ENCODE measurements around the gene DUSP1.

DUSP1 gene

DNA sequence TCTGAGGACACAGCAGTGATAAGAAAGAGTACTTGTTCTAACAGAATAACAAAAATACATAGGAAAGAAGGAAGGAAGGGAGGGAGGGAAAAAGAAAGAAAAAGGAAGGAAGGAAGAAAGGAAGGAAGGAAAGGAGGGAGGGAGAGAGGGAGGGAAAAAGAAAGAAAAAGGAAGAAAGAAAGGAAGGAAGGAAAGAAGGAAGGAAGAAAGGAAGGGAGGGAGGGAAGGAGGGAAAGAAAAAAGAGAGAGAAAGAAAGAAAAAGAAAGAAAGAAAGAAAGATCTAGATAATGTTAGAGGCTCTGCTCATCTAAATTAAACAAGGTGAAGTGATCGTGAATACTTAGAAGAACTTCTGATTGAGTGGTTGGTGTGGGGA lies 29.8 kb downstream of the DUSP1 start:
- DNase-seq: no peak

DNA sequence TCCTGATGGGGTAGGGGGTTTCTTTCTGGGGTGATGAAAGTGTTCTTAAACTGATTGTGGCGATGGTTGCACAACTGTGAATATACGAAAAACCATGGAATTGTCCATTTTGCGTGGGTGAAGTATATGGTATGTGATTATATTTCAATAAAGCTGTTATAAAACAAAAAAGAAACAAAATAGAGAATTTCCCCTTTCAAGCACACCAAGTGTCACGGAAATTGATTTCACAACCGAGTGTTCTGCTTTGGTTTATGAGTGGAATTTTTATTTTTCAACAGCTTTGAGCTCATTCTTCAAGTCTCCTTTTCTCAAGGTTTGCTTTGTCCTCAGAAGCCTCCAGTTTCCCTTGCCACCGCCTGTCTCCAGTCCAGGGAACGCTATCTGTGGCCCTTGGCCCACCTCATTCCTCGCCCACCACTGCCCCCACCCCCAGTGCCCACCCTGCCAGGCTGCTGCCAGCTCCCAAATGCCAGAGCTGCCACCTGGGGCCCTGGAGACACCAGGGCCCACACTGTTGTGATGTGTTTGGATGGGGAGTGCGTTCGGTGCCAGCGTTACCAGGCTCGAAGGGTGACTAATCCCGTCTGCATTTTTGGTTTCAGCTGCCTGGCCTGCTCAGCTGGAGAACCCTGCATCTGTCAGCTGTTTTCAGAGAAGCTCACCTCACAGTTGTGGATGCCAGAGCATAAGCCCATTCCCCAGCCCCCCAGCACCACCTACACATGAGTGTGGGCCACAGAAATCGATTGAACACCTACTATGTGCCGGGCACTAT lies 30.4 kb downstream of the DUSP1 start:
- no peak for DNase-seq

DNA sequence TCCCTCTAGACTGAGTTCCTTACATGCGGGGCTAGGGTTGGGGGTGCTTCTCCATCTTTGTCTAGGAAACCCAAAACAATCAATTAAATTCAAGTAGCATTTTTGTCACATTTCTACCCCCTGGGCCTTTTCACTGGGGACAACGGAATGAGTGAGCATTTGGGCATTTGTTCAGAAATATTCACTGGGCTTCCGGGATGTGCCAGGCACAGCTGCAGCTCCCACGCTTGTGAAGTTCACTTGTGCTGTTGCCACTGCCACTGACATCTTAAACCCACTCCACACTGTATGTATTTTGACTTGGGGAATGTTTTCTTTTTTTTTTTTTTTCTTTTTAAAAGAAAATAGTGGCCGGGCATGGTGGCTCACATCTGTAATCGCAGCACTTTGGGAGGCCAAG lies 31.6 kb downstream of the DUSP1 start:
- DNase-seq: no peak

DNA sequence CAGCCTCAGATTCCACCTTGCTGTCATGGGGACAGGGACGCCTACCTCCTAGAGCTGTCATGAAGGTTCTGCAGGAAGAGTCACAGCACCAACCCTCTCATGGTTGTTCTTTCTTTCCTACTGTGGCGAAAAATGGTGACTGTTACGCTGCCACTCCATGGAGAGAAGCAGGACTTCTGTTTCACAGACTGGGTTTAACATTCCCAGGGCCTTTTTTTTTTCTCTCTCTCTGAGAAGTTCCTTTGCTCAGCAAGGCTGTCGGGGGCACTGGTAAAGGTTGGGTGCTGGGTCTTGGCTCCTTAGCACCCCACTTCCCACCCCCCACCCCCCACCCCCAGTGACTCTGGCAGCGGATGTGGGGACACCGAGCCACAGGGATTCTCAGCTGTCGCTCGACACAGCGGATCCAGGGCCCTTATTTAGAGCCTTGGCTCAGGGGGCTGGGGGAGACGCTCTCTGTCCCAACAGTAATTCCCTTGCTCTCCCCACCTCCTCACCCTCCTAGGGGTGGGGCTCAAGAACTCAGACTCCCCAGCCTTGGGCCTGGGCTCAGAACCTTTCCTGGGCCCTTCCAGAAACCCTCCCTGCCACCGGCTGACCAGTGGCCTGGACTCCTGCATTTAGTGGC lies 34.4 kb downstream of the DUSP1 start:
- DNase-seq: no peak

DNA sequence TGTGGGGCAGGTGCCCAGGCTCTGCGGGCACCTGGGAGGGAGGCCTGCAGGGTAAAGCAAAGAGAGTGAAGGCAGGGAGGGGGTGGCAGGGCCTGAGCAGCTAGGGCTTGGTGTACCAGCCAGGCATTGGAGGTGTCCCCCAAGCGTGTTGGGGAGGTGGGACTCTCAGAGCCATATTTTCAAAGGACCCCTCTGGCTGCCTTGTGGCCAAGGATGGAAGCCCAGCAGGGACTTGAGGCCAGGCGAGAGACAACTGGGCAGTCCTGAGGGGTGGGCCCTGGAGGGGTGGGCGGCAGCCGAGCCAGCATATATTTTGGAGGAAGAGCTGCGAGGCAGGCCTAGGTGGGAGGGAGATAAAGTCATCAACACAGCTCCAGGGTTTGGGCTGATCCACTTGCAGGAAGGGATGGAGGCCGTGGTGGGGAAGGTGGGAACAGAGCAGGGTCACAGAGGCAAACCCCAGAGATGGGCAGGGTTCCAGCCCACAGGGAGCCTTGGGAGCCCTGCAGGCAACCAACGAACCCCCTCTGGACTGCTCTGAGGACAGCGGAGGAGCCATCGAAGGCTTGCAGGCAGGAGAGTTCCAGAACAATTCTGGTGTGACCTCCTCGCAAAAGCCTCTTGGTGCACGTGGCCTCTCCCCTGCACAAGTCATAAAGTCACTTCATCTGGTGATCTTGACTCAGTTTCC lies 35.7 kb downstream of the DUSP1 start:
- DNase-seq: no peak

DNA sequence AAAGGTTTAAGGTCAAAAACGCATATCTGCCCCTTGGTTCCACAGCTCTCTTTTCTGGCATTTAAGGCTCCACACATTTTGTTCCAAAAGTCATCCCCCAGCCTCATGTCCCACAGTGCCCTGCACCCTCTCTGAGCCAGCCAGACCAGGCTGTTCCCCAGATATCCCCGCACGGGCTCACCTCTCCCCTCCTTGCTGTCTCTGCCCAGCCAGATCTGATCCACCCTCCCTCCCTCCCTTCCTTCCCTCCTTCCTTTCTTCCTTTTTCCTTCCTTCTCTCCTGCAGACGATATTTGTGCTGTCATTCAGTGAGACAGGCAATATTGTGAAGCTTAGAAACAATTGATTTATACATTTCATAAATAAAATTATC lies 37.0 kb downstream of the DUSP1 start:
- no peak for DNase-seq

DNA sequence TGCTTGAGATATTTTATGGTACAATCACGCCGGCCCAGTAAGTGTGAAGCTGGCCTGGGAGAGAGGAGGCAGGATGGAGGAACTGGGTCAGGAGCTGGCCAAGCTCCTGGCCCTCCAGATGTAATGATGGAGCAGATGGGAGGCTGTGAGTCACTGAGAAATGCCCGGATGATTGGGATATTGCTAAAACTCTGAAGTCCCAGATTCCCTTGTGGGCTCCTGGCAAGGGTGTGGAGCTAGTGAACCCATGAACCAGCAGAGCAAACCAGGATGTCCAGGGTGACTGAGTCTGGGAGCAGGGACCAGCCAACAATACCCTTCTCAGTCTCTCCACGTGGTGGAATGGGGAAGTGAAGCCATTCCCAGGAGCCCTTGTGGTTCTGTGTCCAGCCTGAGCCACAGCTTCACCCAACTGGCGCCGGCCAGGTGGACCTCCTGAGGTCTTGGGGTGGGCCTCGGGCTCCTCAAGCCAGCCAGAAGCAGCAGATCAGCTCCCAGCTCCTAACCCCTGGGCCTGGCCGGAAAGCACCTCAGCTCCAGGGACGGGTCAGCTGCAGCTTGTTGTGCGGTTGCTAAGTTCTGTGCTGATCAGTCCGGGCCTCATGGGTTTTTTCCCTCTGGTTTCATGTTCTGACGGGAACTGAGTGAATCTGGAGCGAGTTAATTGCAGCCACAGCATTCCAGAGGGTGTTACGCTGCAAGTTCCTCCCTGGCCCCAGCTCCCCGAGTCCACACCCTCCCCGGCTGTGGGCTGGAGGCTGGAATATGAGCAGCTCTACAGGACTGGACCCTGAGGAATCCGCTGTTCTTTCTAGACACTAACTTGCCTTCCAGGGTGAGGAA lies 37.6 kb downstream of the DUSP1 start:
- DNase-seq: no peak

DNA sequence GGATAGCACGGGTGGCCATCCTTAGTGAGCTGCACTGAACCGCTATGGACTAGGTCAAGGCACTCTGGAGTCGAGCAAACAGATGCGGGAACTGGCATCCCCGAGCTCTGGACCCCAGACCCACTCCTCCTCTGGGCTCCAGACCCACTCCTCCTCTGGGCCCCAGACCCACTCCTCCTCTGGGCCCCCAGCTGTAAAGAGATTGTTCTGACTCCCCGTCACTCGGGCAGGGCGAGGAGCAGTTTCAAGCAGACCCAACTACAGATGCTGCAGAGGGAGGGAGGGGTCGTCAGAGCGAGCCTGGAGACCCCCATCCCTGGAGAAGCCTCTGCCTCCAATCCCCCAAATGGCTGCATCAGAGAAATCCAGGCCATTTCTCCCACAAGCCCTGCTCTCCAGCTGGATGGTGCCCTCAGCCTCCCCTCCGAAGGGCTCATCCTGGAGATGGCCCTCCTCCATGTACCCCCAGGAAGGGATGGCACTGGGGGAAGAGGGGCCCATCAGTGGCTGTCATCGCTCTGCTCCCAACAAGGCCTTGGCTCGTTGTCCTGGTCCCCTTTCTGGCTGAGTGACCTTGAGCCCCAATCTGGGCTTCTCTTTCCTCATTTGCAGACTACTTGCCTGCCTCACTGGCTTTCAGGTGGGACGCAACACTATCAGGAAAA lies 38.7 kb downstream of the DUSP1 start:
- DNase-seq: no peak

DNA sequence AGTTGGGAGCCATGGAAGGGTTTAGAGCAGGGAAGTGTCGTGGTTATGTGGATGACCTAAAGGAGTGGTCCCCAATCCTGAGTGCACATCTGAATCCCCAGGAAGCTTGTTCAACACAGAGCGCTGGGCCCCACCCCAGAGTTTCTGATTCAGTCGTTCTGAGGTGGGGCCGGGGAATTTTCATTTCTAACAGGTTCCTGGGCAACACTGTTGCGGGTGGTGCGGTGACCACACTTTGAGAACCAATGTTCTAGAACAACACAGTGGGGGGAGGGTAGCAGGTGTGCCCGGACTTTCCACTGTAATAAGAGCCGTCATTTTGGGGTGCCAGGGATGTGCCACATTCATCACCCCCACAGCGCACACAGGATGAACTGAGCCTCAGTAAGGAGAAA lies 39.3 kb downstream of the DUSP1 start:
- no peak for DNase-seq

DNA sequence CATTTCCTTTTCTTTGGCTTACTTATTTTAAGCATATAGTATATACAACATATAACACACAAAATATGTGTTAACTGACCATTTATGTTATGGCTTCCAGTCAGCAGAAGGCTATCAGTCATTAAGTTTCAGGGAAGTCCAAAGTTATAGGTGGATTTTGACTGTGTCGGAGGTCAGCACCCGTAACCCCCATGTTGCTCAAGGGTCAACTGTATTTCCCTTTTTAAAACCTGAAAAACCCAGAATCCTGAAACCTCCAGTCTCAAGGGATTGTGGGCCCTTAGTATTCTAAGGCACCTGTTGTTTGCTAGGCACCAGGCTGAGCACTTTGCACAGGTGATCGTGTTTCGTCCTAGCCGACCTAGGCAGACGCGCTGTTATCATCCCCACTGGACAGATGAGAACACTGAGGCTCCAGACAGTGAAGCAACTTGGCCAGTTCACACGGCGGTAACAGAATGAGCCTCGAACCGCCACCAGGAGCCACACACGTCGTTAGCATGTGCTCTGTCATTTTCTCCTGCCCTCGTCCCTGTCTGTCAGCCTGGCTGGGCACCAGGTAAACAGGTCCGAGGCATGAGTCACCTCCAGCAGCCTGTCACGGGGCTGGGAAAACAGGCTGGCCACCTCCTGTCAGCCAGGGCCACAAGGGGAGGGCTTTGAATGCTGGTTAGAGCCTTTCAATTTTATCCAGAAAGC lies 39.9 kb downstream of the DUSP1 start:
- no peak for DNase-seq

DNA sequence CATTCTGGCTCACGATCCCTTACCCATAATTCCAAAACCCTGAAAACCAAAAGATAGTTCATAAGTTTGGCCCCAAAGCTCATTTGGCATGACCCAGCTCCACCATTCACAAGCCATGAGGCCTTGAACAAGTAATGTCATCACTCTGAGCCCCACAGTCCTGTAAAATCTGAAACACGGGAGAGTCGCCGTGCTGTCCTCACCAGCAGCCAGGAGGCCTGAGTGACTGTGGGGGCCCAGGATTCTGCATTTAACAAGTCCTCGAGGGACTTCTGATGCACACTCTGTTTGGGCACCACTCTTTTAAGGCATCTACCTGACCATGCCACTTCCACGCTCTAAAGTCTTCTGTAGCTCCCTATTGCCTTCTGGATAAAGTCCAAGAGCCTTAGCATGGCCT lies 40.8 kb downstream of the DUSP1 start:
- no peak for DNase-seq

DNA sequence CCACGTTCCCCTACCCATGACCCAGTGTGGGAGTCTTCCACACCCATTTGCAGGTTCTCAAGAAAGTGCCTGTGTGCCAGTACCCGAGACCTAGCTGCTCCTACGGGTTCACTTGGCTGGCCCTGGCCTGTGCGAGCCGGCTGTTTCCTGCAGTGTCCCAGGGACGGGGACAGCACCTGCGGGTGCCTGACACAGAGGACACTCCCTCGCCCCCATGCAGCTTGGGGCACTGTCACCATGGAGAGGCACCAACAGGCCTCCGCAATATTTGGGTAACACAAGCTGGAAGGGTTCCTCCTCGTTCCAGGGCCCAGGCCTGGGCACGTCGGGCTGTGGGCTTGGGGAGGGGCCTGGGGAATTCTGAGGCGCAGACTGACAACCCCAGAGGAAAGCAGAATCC lies 41.4 kb downstream of the DUSP1 start:
- DNase-seq: no peak

DNA sequence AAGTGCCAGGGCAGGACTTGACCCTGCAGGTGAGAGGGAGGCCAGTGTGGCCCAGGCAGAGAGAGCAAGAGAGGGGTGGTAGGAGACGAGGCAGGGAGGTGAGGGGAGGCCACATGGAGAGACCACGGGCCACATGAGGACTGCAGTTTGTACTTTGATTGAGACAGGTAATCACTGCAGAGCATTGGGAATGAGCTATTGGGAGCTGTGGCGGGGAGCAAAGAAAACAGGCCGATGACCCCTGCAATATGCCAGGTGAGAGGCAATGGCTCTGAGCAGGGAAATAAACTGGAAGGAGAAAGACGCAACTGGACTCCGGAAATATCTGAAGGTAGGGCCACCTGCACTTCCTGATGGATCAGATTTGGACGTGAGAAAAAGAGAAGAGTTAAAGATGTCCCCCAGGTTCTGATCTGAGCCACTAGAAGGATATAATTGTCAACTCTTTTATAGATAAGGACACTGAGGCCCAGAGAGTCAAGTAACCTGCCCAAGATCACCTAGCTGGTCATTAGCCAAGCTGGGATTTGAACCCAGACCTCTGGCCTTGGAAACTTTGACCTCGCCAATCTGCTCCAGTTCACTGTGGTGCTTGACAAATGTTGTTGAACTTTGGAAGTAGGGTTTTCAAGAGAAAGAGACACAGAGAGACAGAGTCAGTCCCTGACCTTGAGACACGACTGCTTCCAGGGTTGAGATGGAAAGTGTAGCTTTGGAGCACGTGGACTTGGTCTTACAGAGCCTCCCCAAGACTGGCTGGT lies 42.3 kb downstream of the DUSP1 start:
- no peak for DNase-seq

DNA sequence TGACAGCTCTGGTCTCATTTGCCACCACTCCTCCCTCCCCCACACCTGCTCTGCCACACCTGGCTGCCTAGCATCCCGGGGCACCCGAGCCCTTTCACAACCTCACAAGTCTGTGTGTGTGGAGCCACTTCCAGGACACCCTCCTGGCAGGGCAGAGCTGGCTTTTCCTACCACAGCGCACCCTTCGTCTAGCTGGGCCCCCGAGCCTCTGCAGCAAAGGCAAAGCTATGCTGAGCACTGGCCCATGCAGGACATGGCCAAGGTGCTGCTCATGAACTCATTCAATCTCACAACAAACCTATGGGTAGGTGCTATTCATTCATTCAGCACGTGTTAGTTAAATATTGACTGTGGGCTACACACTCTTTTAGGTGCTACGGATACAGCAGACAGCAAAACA lies 43.4 kb downstream of the DUSP1 start:
- DNase-seq: no peak

DNA sequence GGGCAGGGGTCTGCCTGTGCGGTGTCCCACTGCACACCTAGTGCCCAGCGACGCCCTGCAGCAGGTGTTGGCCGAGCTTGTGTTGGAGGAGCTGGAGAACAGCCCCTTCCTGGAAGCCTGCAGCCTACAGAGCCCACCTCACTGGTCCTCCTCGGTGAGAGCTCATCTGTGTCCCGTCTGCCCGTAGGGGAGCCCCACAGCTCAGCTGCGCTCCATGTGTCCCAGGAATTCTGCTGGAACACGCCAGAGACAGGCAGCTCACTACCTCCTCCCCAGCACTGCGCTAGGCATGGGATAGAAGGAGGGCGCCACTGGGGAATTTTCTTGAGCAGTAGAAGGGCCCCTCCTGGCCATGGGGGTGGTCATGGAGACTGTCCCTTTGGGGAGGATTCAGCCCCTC lies 44.0 kb downstream of the DUSP1 start:
- DNase-seq: no peak

DNA sequence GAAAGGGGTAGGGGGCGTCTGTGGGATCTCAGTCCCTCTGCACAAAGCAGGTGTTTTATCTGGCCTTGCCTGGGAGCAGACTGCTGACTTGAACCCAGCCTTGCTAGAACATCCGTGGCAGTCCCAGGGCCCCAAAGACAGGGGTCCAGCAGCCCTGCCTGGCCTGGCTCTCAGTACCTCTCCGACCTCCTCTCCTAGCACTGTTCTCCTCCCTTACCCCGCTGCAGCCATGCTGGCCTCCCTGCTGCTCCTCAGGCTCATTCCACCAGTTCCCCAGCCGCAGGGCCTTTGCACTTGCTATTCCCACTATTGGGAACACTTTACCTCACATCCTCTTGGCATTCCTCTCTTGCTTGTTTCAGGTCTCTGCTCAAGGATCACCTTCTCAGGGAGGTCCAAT lies 45.2 kb downstream of the DUSP1 start:
- no peak for DNase-seq

DNA sequence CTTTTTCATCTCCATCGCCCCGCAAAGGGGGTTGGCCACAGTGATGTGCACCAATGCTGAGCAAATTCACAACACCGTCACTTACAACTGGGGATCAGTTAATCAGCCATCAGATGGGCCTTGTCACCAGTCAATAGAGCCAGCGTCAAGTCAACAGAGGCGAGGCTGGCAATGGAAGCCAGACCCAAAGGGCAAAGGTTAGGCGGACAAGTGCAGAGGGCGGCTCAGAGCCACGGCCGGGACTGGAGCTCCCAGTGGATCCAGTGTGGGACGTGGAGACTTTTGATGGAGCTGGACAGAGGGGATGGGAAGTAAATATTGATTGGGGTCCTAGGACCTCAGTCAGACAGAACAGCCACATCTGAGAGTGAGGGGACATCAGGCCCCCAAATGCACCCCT lies 45.7 kb downstream of the DUSP1 start:
- DNase-seq: no peak

DNA sequence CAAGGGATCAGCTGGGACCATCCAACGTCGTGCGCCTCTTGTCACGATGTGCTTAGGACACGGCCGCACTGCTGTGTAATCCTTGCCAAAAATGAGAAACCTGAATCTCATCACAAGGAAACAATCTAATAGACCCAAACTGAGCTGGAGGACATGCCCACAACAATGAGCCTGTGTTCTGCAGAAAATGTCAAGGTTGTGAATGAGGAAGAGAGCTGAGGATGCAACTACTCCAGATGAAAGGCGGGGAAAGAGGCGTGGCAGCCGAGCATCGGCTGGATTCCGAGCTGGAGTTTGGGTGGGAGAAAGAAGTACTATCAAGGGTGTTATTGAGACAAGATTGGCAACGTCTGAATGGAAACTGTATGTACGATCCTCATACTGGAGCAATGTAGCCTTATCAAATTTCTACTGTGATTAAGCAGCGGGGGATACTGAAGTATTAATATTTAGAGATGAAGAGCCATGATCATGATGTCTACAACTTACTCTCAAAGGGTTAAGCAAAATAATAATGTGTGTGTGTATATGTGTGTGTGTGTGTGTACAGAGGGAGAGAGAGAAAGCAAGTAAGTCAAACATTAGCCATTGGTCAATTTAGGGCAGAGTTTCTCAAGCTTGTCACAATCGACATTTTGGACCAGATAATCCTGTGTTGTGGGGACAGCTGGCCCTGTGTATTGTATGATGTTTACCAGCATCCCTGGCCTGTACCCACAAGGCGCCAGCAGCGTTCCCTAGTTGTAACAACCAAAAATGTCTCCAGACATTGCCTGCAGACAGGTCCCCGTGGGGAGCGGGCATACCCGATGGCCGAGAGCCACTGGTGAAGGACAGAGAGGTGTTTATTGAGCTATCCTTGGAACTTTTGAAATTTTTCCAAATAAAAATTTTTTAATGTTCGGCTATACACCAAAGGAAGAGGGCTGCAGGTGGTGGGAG lies 46.5 kb downstream of the DUSP1 start:
- no peak for DNase-seq

DNA sequence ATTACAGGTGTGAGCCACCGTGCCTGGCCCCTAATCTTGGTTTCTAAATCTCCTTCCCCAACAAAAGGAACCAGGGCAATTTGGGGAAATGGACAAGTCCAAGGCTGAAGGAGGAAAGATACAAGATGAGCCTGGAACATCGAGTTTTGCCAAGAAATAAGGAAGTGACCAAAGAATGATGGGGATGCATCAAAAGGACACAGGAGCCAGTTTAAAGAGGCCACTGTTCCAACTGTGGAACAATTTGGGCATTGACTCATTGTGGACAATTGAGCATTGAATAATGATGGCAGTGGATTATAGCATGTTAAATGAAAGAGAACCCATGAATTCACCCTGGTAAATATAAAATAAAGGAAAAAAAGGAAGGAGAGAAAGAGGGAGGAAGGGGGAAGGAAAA lies 47.5 kb downstream of the DUSP1 start:
- no peak for DNase-seq

DNA sequence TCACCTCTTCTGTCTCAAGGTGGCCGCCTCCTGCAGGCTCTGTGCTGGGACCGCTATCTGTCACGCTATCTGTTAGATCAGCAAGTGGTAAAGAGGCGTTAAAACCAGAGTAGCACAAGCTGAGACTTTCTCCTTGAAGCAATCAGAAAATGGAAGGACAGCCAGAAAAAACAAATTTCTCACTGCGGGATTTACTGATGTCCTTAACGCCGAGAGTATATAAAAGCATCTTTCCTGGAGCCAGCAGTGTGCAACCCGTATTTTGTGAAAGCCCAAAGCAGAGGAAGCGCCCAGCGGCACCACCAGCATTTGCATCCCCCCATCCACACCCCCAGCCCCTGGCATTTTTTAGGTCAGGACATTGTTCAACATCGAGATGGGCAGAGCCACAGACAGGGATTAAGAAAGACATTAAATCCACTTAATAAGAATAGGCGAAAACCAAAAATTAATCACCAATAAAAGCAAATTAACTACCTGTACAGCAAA lies 48.6 kb downstream of the DUSP1 start:
- DNase-seq: no peak
